Measurements from ENCODE around the gene ALG6.

The ALG6 gene

GRCh38 chr1:63367215-63368103, at the start of gene ALG6:
TSS of gene ALG6 (plus strand) at chr1:63367627. CDS start at chr1:63370978, 3,351 bp downstream.
- DNase-seq, result peak; percentile 99

GRCh38 chr1:63317817-63318152, 49.6 kb upstream of the ALG6 start:
- DNase-seq, result no peak

GRCh38 chr1:63318201-63318979, 49.0 kb upstream of the ALG6 start:
- peak; percentile 64 for DNase-seq

GRCh38 chr1:63319046-63320021, 48.1 kb upstream of the ALG6 start:
- DNase-seq, result peak; percentile 79

GRCh38 chr1:63320022-63320721, 47.3 kb upstream of the ALG6 start:
- peak; percentile 83 for DNase-seq

- DNase-seq, result peak; percentile 70
These were observed 46.2 kb upstream of the ALG6 start for GRCh38 chr1:63321066-63321784.

- DNase-seq, result peak; percentile 52
These were observed 45.7 kb upstream of the ALG6 start for GRCh38 chr1:63321785-63322113.

GRCh38 chr1:63322114-63322943, 45.1 kb upstream of the ALG6 start, which contains the start of gene FOXD3:
TSS of gene FOXD3 (plus strand) at chr1:63322567. CDS start at chr1:63323059, 492 bp downstream.
- peak; percentile 76 for DNase-seq

GRCh38 chr1:63322944-63323864, 44.2 kb upstream of the ALG6 start:
- peak; percentile 85 for DNase-seq

GRCh38 chr1:63323865-63324778, 43.3 kb upstream of the ALG6 start:
- peak; percentile 60 for DNase-seq

GRCh38 chr1:63324779-63325119, 42.7 kb upstream of the ALG6 start:
- no peak for DNase-seq

- DNase-seq, result no peak
These were observed 42.0 kb upstream of the ALG6 start for GRCh38 chr1:63325279-63325985.

- DNase-seq, result peak; percentile 70
These were observed 41.3 kb upstream of the ALG6 start for GRCh38 chr1:63326106-63326472.

- peak; percentile 87 for DNase-seq
These were observed 40.7 kb upstream of the ALG6 start for GRCh38 chr1:63326473-63327380.

- DNase-seq, result peak; percentile 89
These were observed 39.9 kb upstream of the ALG6 start for GRCh38 chr1:63327417-63328054.

GRCh38 chr1:63328122-63328521, 39.3 kb upstream of the ALG6 start:
- no peak for DNase-seq

Measured in retina (tissue), 1 donor.